ENCODE data around the gene P2RX5.
"Not testable (repeated sequence)": the region's sequence is repeated elsewhere in the genome, so short reads cannot be mapped to it uniquely, and the experiment has no call there.

P2RX5 gene

DNA sequence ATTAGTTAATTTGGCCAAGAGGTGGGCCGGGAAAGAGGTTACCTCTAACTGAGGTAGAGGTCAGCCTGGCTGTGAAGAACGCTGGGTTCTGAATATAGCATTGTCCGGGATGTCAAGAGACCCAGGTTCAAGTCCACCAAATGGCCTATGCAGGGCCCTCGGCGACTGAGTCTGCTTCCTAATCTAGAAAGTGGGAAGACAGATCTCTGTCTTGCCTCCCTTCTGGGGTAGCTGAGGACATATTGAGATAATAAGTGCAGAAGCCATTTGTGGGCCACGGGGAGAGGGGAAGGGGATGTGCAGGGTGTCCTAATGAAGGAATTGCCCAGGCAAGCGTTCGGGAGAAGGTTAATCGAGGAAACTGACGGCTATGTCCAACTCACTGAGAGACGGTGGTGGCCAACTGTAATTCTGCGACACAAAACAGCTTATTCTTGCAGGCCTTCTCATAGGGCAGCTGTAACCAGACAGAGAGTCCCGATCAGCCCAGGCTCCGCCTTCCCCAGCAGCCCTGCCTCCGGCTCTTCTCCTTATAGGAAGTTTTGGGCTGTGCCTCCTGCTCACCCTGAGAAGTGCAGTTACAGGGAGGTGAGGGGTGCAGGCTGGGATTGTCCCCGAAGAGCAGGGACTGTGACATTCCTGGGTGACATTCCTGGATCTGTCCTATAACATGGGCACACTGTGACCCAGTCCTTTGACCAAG is 43.6 kb upstream of the P2RX5 start:
- no peak for DNase-seq (ENCODE audit: extremely low spot score)
- CTCF ChIA-PET, result interaction anchor here (0.6 to 2.8 kb wide), 3 partner anchors 19 to 113 kb away, joined by 3 to 30 read pairs (median 3); no protein-coding TSS in a partner anchor
- POLR2A ChIA-PET, result interaction anchor here (1.1 kb wide), 1 partner anchor 16 kb away, joined by 4 read pairs; the partner anchor contains the start of gene HASPIN
- TF ChIP-seq ELF4 (IDR thresholded peaks at IDR 0.05) (no peak), CTBP1 (IDR thresholded peaks at IDR 0.05; ENCODE audit: borderline replicate concordance) (no peak), ARNT (IDR thresholded peaks at IDR 0.05) (no peak), L3MBTL2 (conservative IDR thresholded peaks at IDR 0.05) (no peak), ZNF384 (IDR thresholded peaks at IDR 0.05) (no peak), FOXM1 (IDR thresholded peaks at IDR 0.05; ENCODE audit: borderline replicate concordance) (no peak), PKNOX1 (IDR thresholded peaks at IDR 0.05) (no peak), LEF1 (IDR thresholded peaks at IDR 0.05; ENCODE audit: borderline replicate concordance) (no peak), HDGF (IDR thresholded peaks at IDR 0.05; ENCODE audit: borderline replicate concordance) (no peak), SP1 (IDR thresholded peaks at IDR 0.05) (no peak), FOXA1 (IDR thresholded peaks at IDR 0.05) (no peak), BHLHE40 (IDR thresholded peaks at IDR 0.05; ENCODE audit: borderline replicate concordance) (no peak)

- ChIA-PET CTCF (interaction anchor here (0.6 to 2.8 kb wide), 10 partner anchors 18 to 296 kb away, joined by 3 to 30 read pairs (median 4); partner anchors contain the start of gene NCBP3), POLR2A (interaction anchor here (1.1 kb wide), 1 partner anchor 15 kb away, joined by 4 read pairs; the partner anchor contains the start of gene HASPIN)
- TF ChIP-seq ELF4 (IDR thresholded peaks at IDR 0.05) (no peak), L3MBTL2 (conservative IDR thresholded peaks at IDR 0.05) (no peak), SUZ12 (IDR thresholded peaks at IDR 0.05) (no peak), BHLHE40 (IDR thresholded peaks at IDR 0.05; ENCODE audit: borderline replicate concordance) (no peak), ZNF384 (IDR thresholded peaks at IDR 0.05) (no peak), CTBP1 (IDR thresholded peaks at IDR 0.05; ENCODE audit: borderline replicate concordance) (no peak), SP1 (IDR thresholded peaks at IDR 0.05) (no peak), LEF1 (IDR thresholded peaks at IDR 0.05; ENCODE audit: borderline replicate concordance) (no peak), HDGF (IDR thresholded peaks at IDR 0.05; ENCODE audit: borderline replicate concordance) (no peak), TARDBP (IDR thresholded peaks at IDR 0.05) (no peak), NFRKB (IDR thresholded peaks at IDR 0.05) (no peak)
- DNase-seq (ENCODE audit: extremely low spot score), result no peak
Observed at GRCh38 chr17:3738562-3739295, 42.8 kb upstream of the P2RX5 start.

DNA sequence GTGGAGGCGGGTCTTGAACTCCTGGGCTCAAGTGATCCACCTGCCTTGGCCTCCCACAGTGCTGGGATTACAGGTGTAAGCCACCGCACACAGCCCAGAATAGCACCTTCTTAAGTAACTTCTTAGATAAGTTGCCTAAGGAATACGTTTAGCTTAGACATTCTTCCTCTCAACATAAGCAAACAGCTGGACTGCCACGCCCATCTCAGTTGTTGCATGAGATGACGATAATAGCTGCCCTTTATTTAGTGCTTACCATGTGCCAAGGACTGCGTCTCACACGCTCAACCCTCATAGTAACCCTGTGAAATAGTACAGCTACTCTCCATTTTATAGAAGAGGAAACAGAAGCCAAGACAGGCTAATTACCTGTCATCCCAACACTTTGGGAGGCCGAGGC is 39.6 kb upstream of the P2RX5 start:
- ChIA-PET CTCF (interaction anchor here (0.9 kb wide), 1 partner anchor 157 kb away, joined by 3 read pairs; the partner anchor contains the start of gene CAMKK1), POLR2A (no interaction called here)
- TF ChIP-seq SUZ12 (IDR thresholded peaks at IDR 0.05), result no peak
- TF ChIP-seq TARDBP (IDR thresholded peaks at IDR 0.05), result no peak
- no peak for TF ChIP-seq PKNOX1 (IDR thresholded peaks at IDR 0.05)
- no peak for TF ChIP-seq SP1 (IDR thresholded peaks at IDR 0.05)
- TF ChIP-seq ELF4 (IDR thresholded peaks at IDR 0.05), result no peak
- no peak for TF ChIP-seq NFRKB (IDR thresholded peaks at IDR 0.05)
- TF ChIP-seq HDGF (IDR thresholded peaks at IDR 0.05; ENCODE audit: borderline replicate concordance), result no peak
- no peak for DNase-seq (ENCODE audit: extremely low spot score)

DNA sequence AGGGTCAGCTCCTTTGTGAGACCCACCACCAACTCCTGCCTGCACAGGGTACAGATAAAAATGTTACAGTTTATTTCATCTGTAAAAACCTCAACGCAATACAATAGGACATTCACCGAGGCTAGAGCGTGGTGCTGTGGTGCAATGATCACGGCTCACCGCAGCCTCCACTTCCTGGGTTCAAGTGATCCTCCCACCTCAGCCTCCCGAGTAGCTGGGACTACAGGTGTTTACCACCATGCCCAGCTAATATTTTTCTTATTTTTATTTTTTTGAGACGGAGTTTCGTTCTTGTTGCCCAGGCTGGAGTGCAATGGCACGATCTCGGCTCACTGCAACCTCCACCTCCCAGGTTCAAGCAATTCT is 38.9 kb upstream of the P2RX5 start:
- CTCF ChIA-PET, result interaction anchor here (0.6 to 1.1 kb wide), 3 partner anchors 16 to 52 kb away, joined by 3 read pairs; no protein-coding TSS in a partner anchor
- DNase-seq (ENCODE audit: extremely low spot score); POLR2A ChIA-PET: not testable (repeated sequence)

DNA sequence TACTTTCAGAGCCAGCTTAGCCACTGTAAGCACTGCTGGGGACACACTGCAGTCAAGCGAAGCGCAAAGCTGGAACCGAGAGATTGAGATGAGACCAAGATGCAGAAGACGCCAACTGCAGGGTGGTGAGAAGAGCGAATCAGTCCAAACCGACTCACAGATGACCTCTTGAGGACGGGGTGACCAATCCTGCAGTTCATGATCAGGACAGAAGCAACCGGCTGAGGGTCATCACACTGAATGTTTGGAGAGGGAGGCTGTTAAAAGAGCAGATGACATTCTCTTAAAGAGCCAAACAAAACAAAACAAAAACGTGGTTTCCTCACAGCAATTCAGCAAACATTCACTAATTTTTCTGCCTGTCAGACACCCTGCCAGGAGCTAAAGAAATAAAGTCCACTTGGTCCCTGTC is 36.3 kb upstream of the P2RX5 start:
- no peak for DNase-seq (ENCODE audit: extremely low spot score)
- no peak for TF ChIP-seq LEF1 (IDR thresholded peaks at IDR 0.05; ENCODE audit: borderline replicate concordance)
- no peak for TF ChIP-seq FOXA1 (IDR thresholded peaks at IDR 0.05)
- no peak for TF ChIP-seq SUZ12 (IDR thresholded peaks at IDR 0.05)
- ChIA-PET POLR2A (interaction anchor here (1.5 kb wide), 1 partner anchor 9 kb away, joined by 6 read pairs; the partner anchor contains the start of gene HASPIN), CTCF (interaction anchor here (0.8 kb wide), 1 partner anchor 93 kb away, joined by 3 read pairs; no protein-coding TSS in a partner anchor)

DNA sequence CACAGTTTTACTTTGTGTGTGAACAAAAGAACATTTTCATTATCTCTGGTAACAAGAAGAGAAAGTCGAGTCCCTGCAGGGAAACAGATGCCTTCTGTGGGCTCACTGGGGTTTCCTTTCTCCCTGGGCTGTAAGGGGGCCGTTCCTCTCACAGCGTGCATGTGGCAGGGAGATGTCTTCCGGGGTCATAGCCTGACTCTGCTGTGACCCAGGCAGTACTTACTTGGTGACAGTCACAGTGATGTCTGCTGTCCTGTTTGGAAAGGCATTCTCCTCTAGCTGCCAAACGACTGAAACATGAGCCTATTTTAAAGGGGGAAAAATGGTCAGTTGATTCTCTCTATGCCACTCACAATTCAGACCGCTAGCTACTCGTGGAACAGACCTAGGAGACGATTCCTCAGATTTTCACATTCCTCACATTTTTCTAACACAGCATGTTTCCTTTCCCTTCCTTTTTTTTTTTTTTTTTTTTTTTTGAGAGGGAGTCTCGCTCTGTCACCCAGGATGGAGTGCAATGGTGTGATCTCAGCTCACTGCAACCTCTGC is 35.0 kb upstream of the P2RX5 start:
- no peak for DNase-seq (ENCODE audit: extremely low spot score)
- TF ChIP-seq SP1 (IDR thresholded peaks at IDR 0.05), result no peak
- no peak for TF ChIP-seq TARDBP (IDR thresholded peaks at IDR 0.05)
- TF ChIP-seq ZNF384 (IDR thresholded peaks at IDR 0.05), result no peak
- TF ChIP-seq ELF4 (IDR thresholded peaks at IDR 0.05), result no peak
- ChIA-PET CTCF (no interaction called here), POLR2A (no interaction called here)

DNA sequence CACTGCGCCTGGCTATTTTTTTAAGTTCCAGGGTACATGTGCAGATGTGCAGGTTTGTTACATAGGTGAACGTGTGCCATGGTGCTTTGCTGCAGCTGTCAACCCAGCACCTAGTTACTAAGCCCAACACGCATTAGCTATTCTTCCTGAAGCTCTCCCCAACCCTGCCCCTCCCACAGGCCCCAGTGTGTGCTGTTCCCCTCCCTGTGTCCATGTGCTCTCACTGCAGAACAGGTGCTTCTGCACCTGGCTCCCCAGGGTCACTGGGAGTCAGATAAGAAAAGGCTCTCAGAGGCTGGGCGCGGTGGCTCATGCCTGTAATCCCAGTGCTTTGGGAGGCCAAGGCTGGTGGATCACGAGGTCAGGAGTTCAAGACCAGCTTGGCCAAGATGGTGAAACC is 33.9 kb upstream of the P2RX5 start:
- CTCF ChIA-PET, result interaction anchor here (1.1 kb wide), 1 partner anchor 8 kb away, joined by 3 read pairs; no protein-coding TSS in a partner anchor
- POLR2A ChIA-PET, result no interaction called here
- TF ChIP-seq FOXM1 (IDR thresholded peaks at IDR 0.05; ENCODE audit: borderline replicate concordance) (no peak), CTBP1 (IDR thresholded peaks at IDR 0.05; ENCODE audit: borderline replicate concordance) (no peak), SUZ12 (IDR thresholded peaks at IDR 0.05) (no peak), L3MBTL2 (conservative IDR thresholded peaks at IDR 0.05) (no peak), HDGF (IDR thresholded peaks at IDR 0.05; ENCODE audit: borderline replicate concordance) (no peak), ELF4 (IDR thresholded peaks at IDR 0.05) (no peak), FOXK2 (IDR thresholded peaks at IDR 0.05) (no peak), LEF1 (IDR thresholded peaks at IDR 0.05; ENCODE audit: borderline replicate concordance) (no peak)
- DNase-seq (ENCODE audit: extremely low spot score), result no peak

DNA sequence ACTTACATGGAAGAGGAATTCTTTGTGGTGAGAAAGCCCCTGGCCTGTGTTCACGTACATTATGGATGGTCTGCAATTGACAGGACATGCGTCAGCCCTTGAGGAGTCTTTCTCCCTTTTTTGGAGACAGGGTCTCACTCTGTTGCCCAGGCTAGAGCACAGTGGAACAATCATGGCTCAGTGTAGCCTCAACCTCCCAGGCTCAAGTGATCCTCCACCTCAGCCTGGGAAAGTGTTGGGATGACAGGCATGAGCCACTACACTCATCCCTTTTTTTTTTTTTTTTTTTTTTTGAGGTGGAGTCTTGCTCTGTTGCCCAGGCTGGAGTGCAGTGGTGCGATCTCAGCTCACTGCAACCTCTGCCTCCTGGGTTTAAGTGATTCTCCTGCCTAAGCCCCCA is 32.1 kb upstream of the P2RX5 start:
- CTCF ChIA-PET, result interaction anchor here (0.9 kb wide), 1 partner anchor 10 kb away, joined by 3 read pairs; no protein-coding TSS in a partner anchor
- POLR2A ChIA-PET, result interaction anchor here (1.6 kb wide), 1 partner anchor 118 kb away, joined by 3 read pairs; the partner anchor contains the start of gene NCBP3

More for the DNA sequence above, 32.1 kb upstream of the P2RX5 start:
- DNase-seq (ENCODE audit: extremely low spot score), result not testable (repeated sequence)

Measured in HEK293T (cell line).